ENCODE results near the gene TMC1. TPM values are rescaled to one million over a fixed set of nuclear protein-coding genes. Genes with fewer than 3 reads are reported as not detected.
A peak's percentile ranks its signal among the peaks of the same experiment; 100 is the strongest.
"Not testable (repeated sequence)": the region's sequence is repeated elsewhere in the genome, so short reads cannot be mapped to it uniquely, and the experiment has no call there.

The TMC1 gene
- total RNA-seq, 4 donors from 2014 or later: under 0.01 to 0.95 (median 0.90) TPM; not detected in 1

- Histone ChIP-seq H3K27ac (peak overlapping the region; percentile 50 to 54), H3K9me3 (no peaks in the 10 kb centered on the region), H3K4me1 (no peaks in the 10 kb centered on the region), H3K4me3 (no peak overlapping the region), H3K27me3 (no peaks in the 10 kb centered on the region), H3K36me3 (no peaks in the 10 kb centered on the region)
- DNase-seq: no peak
- TF ChIP-seq POLR2A (IDR thresholded peaks at IDR 0.05) (no peak), CTCF (IDR thresholded peaks at IDR 0.05) (no peak)
- intact Hi-C loops (cut with DNase I; ENCODE audit: low total_unique reads): no loop called here
These were observed 43.4 kb upstream of the TMC1 start for GRCh38 chr9:72477930-72478518.

GRCh38 chr9:72478966-72479365 lies 42.4 kb upstream of the TMC1 start:
- no peak for DNase-seq
- TF ChIP-seq CTCF (IDR thresholded peaks at IDR 0.05) (no peak), POLR2A (IDR thresholded peaks at IDR 0.05) (no peak)
- Histone ChIP-seq H3K4me3 (no peak overlapping the region), H3K9me3 (no peaks in the 10 kb centered on the region), H3K27me3 (no peaks in the 10 kb centered on the region), H3K27ac (peak overlapping the region in 1 of 2 donors; percentile 54), H3K4me1 (no peaks in the 10 kb centered on the region), H3K36me3 (no peaks in the 10 kb centered on the region)
- intact Hi-C loops (cut with DNase I; ENCODE audit: low total_unique reads): no loop called here

- H3K9me3 ChIP-seq; H3K36me3 ChIP-seq; H3K27me3 ChIP-seq; H3K4me1 ChIP-seq; H3K4me3 ChIP-seq; DNase-seq; H3K27ac ChIP-seq; intact Hi-C loops (cut with DNase I; ENCODE audit: low total_unique reads): not testable (repeated sequence)
These were observed 41.1 kb upstream of the TMC1 start for GRCh38 chr9:72480261-72480660.

- DNase-seq: no peak
- Histone ChIP-seq H3K4me1 (no peaks in the 10 kb centered on the region), H3K9me3 (no peaks in the 10 kb centered on the region), H3K36me3 (no peaks in the 10 kb centered on the region), H3K27ac (no peak overlapping the region), H3K27me3 (no peaks in the 10 kb centered on the region), H3K4me3 (no peak overlapping the region)
- intact Hi-C loops (cut with DNase I; ENCODE audit: low total_unique reads): no loop called here
- no peak for TF ChIP-seq POLR2A (IDR thresholded peaks at IDR 0.05)
- TF ChIP-seq CTCF (IDR thresholded peaks at IDR 0.05): no peak
These were observed 40.5 kb upstream of the TMC1 start for GRCh38 chr9:72480921-72481320.

GRCh38 chr9:72485821-72486593 lies 35.4 kb upstream of the TMC1 start:
- DNase-seq: no peak
- Histone ChIP-seq H3K27ac (no peak overlapping the region), H3K36me3 (no peaks in the 10 kb centered on the region), H3K9me3 (no peaks in the 10 kb centered on the region), H3K4me3 (no peak overlapping the region), H3K4me1 (no peaks in the 10 kb centered on the region), H3K27me3 (no peaks in the 10 kb centered on the region)
- intact Hi-C loops (cut with DNase I; ENCODE audit: low total_unique reads): no loop called here
- no peak for TF ChIP-seq CTCF (IDR thresholded peaks at IDR 0.05)
- no peak for TF ChIP-seq POLR2A (IDR thresholded peaks at IDR 0.05)
